T-helper 17 cell (primary cell): ENCODE measurements around the gene MS4A4A. TPM values are rescaled to one million over a fixed set of nuclear protein-coding genes. Genes with fewer than 3 reads are reported as not detected.

Source experiments
- ATAC-seq: fragments of 150-1000 bp; cut with Tn5 transposase; 2 replicates; pipeline ENCODE4 v1.10.0; 2021; ENCODE audit warnings: mild to moderate bottlenecking, moderate library complexity
- DNase-seq, 3 donors: peaks; one replicate each; pipeline versions ENCODE4 v3.0.0 to v3.0.0-alpha.2; 2020 to 2021
- H3K9me3 ChIP-seq: one replicate; pipeline ENCODE4 v1.7.0; 2013; ENCODE audit warnings: low read length, mild to moderate bottlenecking; ENCODE audit not compliant: control insufficient read depth, poor library complexity, severe bottlenecking
- H3K27ac Mint-ChIP-seq: one replicate; pipeline ENCODE4 v1.8.0; 2022; ENCODE audit warnings: mild to moderate bottlenecking, moderate library complexity, mixed read lengths
- H3K27me3 Mint-ChIP-seq: one replicate; pipeline ENCODE4 v1.8.0; 2022; ENCODE audit warnings: mixed read lengths
- H3K36me3 Mint-ChIP-seq: one replicate; pipeline ENCODE4 v1.8.0; 2022; ENCODE audit warnings: low read depth, mixed read lengths
- H3K4me1 Mint-ChIP-seq: one replicate; pipeline ENCODE4 v1.8.0; 2022; ENCODE audit warnings: mild to moderate bottlenecking, mixed read lengths
- H3K4me3 Mint-ChIP-seq: one replicate; pipeline ENCODE4 v1.8.0; 2022; ENCODE audit warnings: mild to moderate bottlenecking, moderate library complexity, mixed read lengths
- total RNA-seq, 4 donors: library from RNA in 2 of 4; stranded (reverse) in 2 of 4; gene quantifications; one replicate each; pipeline ENCODE4 v1.2.3 and lab custom pipeline; 2022 to 2026

MS4A4A gene
- total RNA-seq, 2 donors from 2014 or later = 0.50 TPM; not detected in 1

DNA sequence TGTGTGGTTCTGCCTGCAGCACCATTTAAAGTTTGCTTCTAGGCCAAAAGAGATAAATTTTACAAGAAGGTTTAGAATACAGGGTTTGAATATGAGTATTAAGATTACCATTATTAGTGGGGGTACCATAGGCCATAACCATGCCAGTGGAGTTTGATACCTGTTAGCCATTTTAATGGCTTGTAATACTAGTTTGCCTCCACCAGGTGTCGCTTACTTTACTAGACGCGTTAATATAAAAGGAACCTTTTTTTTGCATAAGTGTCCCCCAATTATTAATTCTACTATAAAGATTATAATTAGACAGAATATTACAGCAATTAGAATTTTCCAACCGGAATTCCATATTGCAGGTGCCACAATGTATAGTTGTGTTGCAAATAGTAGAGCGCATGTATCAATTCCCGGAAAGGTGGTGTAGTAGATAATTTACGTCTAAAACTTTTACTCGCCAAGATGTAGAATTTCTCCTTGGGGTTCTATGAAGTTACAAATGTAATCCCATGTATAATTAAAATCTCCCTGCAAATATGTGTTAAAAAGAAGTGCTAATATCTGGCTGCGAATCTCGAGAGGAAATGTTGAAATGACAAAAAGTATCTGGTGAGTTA, 62.7 kb downstream of the MS4A4A start:
- Mint-ChIP-seq H3K27ac (no peak overlapping the region), H3K4me3 (no peak overlapping the region), H3K36me3 (no peaks in the 10 kb centered on the region), H3K4me1 (no peaks in the 10 kb centered on the region), H3K27me3 (peaks cover 70% of the 10 kb centered on the region)
- no peaks in the 10 kb centered on the region for H3K9me3 ChIP-seq
- ATAC-seq (no peak), DNase-seq (no peak)

GRCh38 chr11:60344146-60344545, 63.7 kb downstream of the MS4A4A start:
- Mint-ChIP-seq H3K27me3 (peaks cover 70% of the 10 kb centered on the region), H3K4me1 (no peaks in the 10 kb centered on the region), H3K36me3 (no peaks in the 10 kb centered on the region), H3K27ac (no peak overlapping the region), H3K4me3 (no peak overlapping the region)
- DNase-seq (no peak), ATAC-seq (no peak)
- H3K9me3 ChIP-seq = no peaks in the 10 kb centered on the region

- ATAC-seq = no peak
- H3K9me3 ChIP-seq = no peaks in the 10 kb centered on the region
- Mint-ChIP-seq H3K4me3 (no peak overlapping the region), H3K4me1 (no peaks in the 10 kb centered on the region), H3K27me3 (peaks cover 64% of the 10 kb centered on the region), H3K27ac (no peak overlapping the region), H3K36me3 (no peaks in the 10 kb centered on the region)
- no peak for DNase-seq
These were observed 65.0 kb downstream of the MS4A4A start for GRCh38 chr11:60345489-60345888.

- no peaks in the 10 kb centered on the region for H3K9me3 ChIP-seq
- H3K4me3 Mint-ChIP-seq = no peak overlapping the region
- H3K27me3 Mint-ChIP-seq = peaks cover 58% of the 10 kb centered on the region
- H3K27ac Mint-ChIP-seq = no peak overlapping the region
- H3K36me3 Mint-ChIP-seq = no peaks in the 10 kb centered on the region
- ATAC-seq (no peak), DNase-seq (no peak)
- no peaks in the 10 kb centered on the region for H3K4me1 Mint-ChIP-seq
These were observed 66.8 kb downstream of the MS4A4A start for GRCh38 chr11:60347084-60347797.

- Mint-ChIP-seq H3K36me3 (peaks cover 2% of the 10 kb centered on the region), H3K27ac (no peak overlapping the region), H3K4me1 (no peaks in the 10 kb centered on the region), H3K27me3 (peaks cover 54% of the 10 kb centered on the region), H3K4me3 (no peak overlapping the region)
- DNase-seq (no peak), ATAC-seq (no peak)
- no peaks in the 10 kb centered on the region for H3K9me3 ChIP-seq
These were observed 67.7 kb downstream of the MS4A4A start for GRCh38 chr11:60348116-60348515.

- Mint-ChIP-seq H3K4me1 (no peaks in the 10 kb centered on the region), H3K4me3 (no peak overlapping the region), H3K27ac (no peak overlapping the region), H3K36me3 (peaks cover 2% of the 10 kb centered on the region), H3K27me3 (peaks cover 50% of the 10 kb centered on the region)
- no peak for ATAC-seq
- H3K9me3 ChIP-seq = no peaks in the 10 kb centered on the region
- no peak for DNase-seq
These were observed 69.5 kb downstream of the MS4A4A start for GRCh38 chr11:60349990-60350389.

DNA sequence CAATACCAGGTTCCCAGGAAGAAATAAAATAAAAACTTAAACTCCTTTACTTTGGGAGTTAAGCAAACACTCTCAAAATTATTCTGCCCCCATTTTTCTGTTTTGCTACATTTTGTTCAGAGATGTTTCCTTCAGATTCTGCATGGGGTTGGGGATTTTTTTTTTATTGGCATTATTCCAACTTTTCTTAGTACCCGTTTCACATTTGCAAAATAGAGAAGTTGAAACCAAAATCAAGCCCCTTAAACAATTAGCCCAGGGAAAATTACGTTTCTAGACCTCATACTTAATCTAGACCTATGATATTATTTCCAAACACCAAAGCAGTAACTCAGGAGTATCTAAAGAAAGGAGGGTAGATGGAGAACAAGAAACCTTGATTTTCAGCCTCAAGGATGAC, 77.3 kb downstream of the MS4A4A start:
- peaks cover 3% of the 10 kb centered on the region for H3K4me1 Mint-ChIP-seq
- H3K9me3 ChIP-seq = no peaks in the 10 kb centered on the region
- H3K27ac Mint-ChIP-seq = no peak overlapping the region
- no peak for ATAC-seq
- no peak for DNase-seq
- no peak overlapping the region for H3K4me3 Mint-ChIP-seq
- H3K27me3 Mint-ChIP-seq = peaks cover 44% of the 10 kb centered on the region
- peaks cover 2% of the 10 kb centered on the region for H3K36me3 Mint-ChIP-seq

Other genes with a start within 250 kb of the MS4A4A start
- gene OOSP2, start 240.3 kb upstream of the MS4A4A start, total RNA-seq = not detected
- 1 to 10 TPM in 1 of 2 donors, under 1 TPM in 1; 0.39 to 1.2 TPM for gene MS4A3, start 224.0 kb upstream of the MS4A4A start, total RNA-seq
- under 1 TPM in 1 of 2 donors, not detected in 1; 0.60 TPM for gene MS4A2, start 192.0 kb upstream of the MS4A4A start, total RNA-seq
- gene MS4A6A, start 97.6 kb upstream of the MS4A4A start, total RNA-seq = 1 to 10 TPM; 3.2 to 8.2 TPM
- 1 to 10 TPM in 1 of 2 donors, under 1 TPM in 1; 0.47 to 1.1 TPM for gene MS4A4E, start 37.5 kb upstream of the MS4A4A start, total RNA-seq
- gene MS4A6E, start 46.6 kb downstream of the MS4A4A start, total RNA-seq = not detected
- gene MS4A7, start 97.9 kb downstream of the MS4A4A start, total RNA-seq = 1 to 10 TPM in 1 of 2 donors, under 1 TPM in 1; 0.21 to 4.7 TPM
- gene MS4A14, start 115.8 kb downstream of the MS4A4A start, total RNA-seq = under 1 TPM in 1 of 2 donors, not detected in 1; 0.60 TPM
- gene MS4A5, start 148.9 kb downstream of the MS4A4A start, total RNA-seq = not detected
- gene MS4A1, start 175.2 kb downstream of the MS4A4A start, total RNA-seq = 10 to 100 TPM in 1 of 2 donors, under 1 TPM in 1; 0.50 to 27.9 TPM
- gene MS4A12, start 212.1 kb downstream of the MS4A4A start, total RNA-seq = not detected
- not detected for gene MS4A13, start 234.7 kb downstream of the MS4A4A start, total RNA-seq